Psoas muscle (tissue), 8 donors: ENCODE results near the gene EIF2AK3. TPM values are rescaled to one million over a fixed set of nuclear protein-coding genes. Genes with fewer than 3 reads are reported as not detected.

Experiments
- ATAC-seq, 4 donors: fragments of 200-7000 bp; cut with Tn5 transposase; one replicate each; pipeline ENCODE4 v1.9.1; 2020; ENCODE audit warnings: moderate library complexity in 3 of 4, mild to moderate bottlenecking in 2 of 4
- DNase-seq, 2 donors: peaks; one replicate each; pipeline ENCODE4 v3.0.0-alpha.2; 2020
- H3K27ac ChIP-seq: fragments of 200-600 bp; one replicate; pipeline ENCODE4 v1.8.0; 2022
- H3K27me3 ChIP-seq, 3 donors: fragments of 200-600 bp in 1 of 3; one replicate each; pipeline versions ENCODE4 v1.6.1 to v1.8.0; 2013 to 2022; ENCODE audit warnings: low read length in 2 of 3, mild to moderate bottlenecking in 2 of 3, moderate library complexity in 1 of 3; ENCODE audit not compliant: insufficient read depth in 3 of 3
- H3K36me3 ChIP-seq, 2 donors: fragments of 200-600 bp in 1 of 2; one replicate each; pipeline versions ENCODE4 v1.6.1 to v1.8.0; 2013 to 2022; ENCODE audit warnings: low read depth in 1 of 2, mild to moderate bottlenecking in 1 of 2, moderate library complexity in 1 of 2; ENCODE audit not compliant: insufficient read depth in 1 of 2
- H3K4me1 ChIP-seq: fragments of 200-600 bp; one replicate; pipeline ENCODE4 v1.8.0; 2022
- H3K4me3 ChIP-seq: fragments of 200-600 bp; one replicate; pipeline ENCODE4 v1.8.0; 2022; ENCODE audit warnings: mild to moderate bottlenecking
- H3K9me3 ChIP-seq: fragments of 200-600 bp; one replicate; pipeline ENCODE4 v1.8.0; 2022
- CTCF ChIP-seq: fragments of 200-600 bp; IDR thresholded peaks from one replicate; pipeline ENCODE4 v1.8.0; 2022; ENCODE audit warnings: antibody characterized with exemption
- WGBS, 3 donors: extraction: QIAGEN DNeasy Blood & Tissue Kit; methylation state at CpG; one replicate each; pipeline versions ENCODE4 v1.1.6 to v1.1.7; 2013; 5-methylcytosine and 5-hydroxymethylcytosine counted together
- intact Hi-C, 2 donors: fragments of 100-400 bp; cut with DNase I; formaldehyde crosslinking; loops; one replicate each; pipeline versions ENCODE4 v1.11.0 to v1.14.2; 2022
- polyA plus RNA-seq, 3 donors: library from polyadenylated mRNA; stranded (reverse); fragments of 200-250 nt; gene quantifications; one replicate each; pipeline ENCODE4 v1.2.3, GENCODE V29; 2013
- total RNA-seq, 4 donors: library from RNA; stranded (reverse); fragmentation: NEBNext Ultra II Directional in 2 of 4; extraction: Animal tissue kit (Norgen Biotek cat#: 25700) in 2 of 4; gene quantifications; one replicate each; pipeline versions ENCODE4 v1.2.1 to v1.2.4, GENCODE V29; 2021 to 2023
- donor health status: healthy with polysubstance abuse.
- donor health status: DM: no; HTN: no; CAD: no; lungs with moderate emphysema.
- donor health status: Bipolar disorder and iron deficiency.
- donor health status: healthy.
- donor health status: DM: yes; HTN: yes; CAD: no.
- donor health status: DM: no; HTN: no; CAD: no.
- donor health status: DM: no; HTN: no; CAD: no.
- donor health status: DM: yes; HTN: yes; CAD: no.

The EIF2AK3 gene
- total and polyA plus RNA-seq, 7 donors = 2.1 to 9.6 (median 7.6) TPM

GRCh38 chr2:88582030-88582429, 45.2 kb downstream of the EIF2AK3 start:
- intact Hi-C loops = no loop called here
- H3K27me3 ChIP-seq = no peaks in the 10 kb centered on the region
- no peak for ATAC-seq
- no peak overlapping the region for H3K4me3 ChIP-seq
- no peak overlapping the region for H3K27ac ChIP-seq
- no peak for DNase-seq
- H3K4me1 ChIP-seq = no peaks in the 10 kb centered on the region
- no peaks in the 10 kb centered on the region for H3K9me3 ChIP-seq
- peaks cover 9 to 99% of the 10 kb centered on the region in 2 donors for H3K36me3 ChIP-seq
- TF ChIP-seq CTCF = no peak
- 80 to 94% (median 83%) methylated on average over 1 of the region's 1 CpG for WGBS, 3 donors

DNA sequence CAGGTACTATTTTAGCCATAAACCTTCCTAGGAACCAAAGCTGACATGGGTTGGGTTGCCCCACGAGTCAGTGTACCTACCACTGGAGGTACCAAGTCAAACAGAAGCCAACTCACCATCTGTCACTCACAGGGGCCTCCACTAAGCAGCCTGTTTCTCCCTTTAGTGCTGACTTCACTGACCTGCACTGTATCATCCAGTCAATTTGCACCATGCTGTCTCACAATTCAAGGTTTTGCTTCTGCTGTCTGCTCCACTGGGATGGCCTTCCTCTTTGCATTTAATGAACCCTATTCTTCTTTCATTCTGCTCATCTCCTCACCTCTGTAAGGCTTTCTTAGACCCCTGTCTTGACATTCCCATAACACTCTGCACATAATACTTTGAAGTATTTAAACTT, 47.2 kb downstream of the EIF2AK3 start:
- Histone ChIP-seq H3K27ac (no peak overlapping the region), H3K9me3 (no peaks in the 10 kb centered on the region), H3K27me3 (no peaks in the 10 kb centered on the region), H3K36me3 (peaks cover 7 to 100% of the 10 kb centered on the region in 2 donors), H3K4me3 (no peak overlapping the region), H3K4me1 (no peaks in the 10 kb centered on the region)
- WGBS, 3 donors = 70 to 89% (median 83%) methylated on average over 1 of the region's 1 CpG
- intact Hi-C loops = no loop called here
- no peak for DNase-seq
- ATAC-seq = no peak
- TF ChIP-seq CTCF = no peak

- intact Hi-C loops = no loop called here
- DNase-seq = no peak
- Histone ChIP-seq H3K9me3 (no peaks in the 10 kb centered on the region), H3K36me3 (peaks cover 16 to 99% of the 10 kb centered on the region in 2 donors), H3K4me1 (no peaks in the 10 kb centered on the region), H3K27me3 (no peaks in the 10 kb centered on the region), H3K4me3 (no peak overlapping the region), H3K27ac (no peak overlapping the region)
- no peak for TF ChIP-seq CTCF
- no peak for ATAC-seq
- WGBS, 3 donors = 94 to 98% (median 96%) methylated on average over 2 of the region's 2 CpGs
Observed at GRCh38 chr2:88575630-88576029, 51.6 kb downstream of the EIF2AK3 start.

GRCh38 chr2:88575051-88575450, 52.2 kb downstream of the EIF2AK3 start:
- WGBS, 3 donors = 47 to 86% (median 50%) methylated on average over 2 of the region's 2 CpGs
- H3K36me3 ChIP-seq = peaks cover 20 to 99% of the 10 kb centered on the region in 2 donors
- no peaks in the 10 kb centered on the region for H3K4me1 ChIP-seq
- no peak for DNase-seq
- no peak for TF ChIP-seq CTCF
- no peak overlapping the region for H3K4me3 ChIP-seq
- no peak for ATAC-seq
- no peaks in the 10 kb centered on the region for H3K9me3 ChIP-seq
- no peaks in the 10 kb centered on the region for H3K27me3 ChIP-seq
- intact Hi-C loops = no loop called here
- no peak overlapping the region for H3K27ac ChIP-seq

GRCh38 chr2:88574445-88574844, 52.8 kb downstream of the EIF2AK3 start:
- DNase-seq (no peak), ATAC-seq (no peak)
- WGBS, 3 donors = 85 to 87% (median 86%) methylated on average over 5 of the region's 5 CpGs
- Histone ChIP-seq H3K4me1 (no peaks in the 10 kb centered on the region), H3K27me3 (no peaks in the 10 kb centered on the region), H3K4me3 (no peak overlapping the region), H3K27ac (no peak overlapping the region), H3K9me3 (no peaks in the 10 kb centered on the region), H3K36me3 (peaks cover 20 to 99% of the 10 kb centered on the region in 2 donors)
- intact Hi-C loops = no loop called here
- no peak for TF ChIP-seq CTCF
